HFFc6 (cell line): Measurements from ENCODE around the gene CFAP299. TPM values are rescaled to one million over a fixed set of nuclear protein-coding genes. Genes with fewer than 3 reads are reported as not detected.
A peak's percentile ranks its signal among the peaks of the same experiment; 100 is the strongest.

Experiments used
- DNase-seq: peaks from one replicate; pipeline ENCODE4 v3.0.0-alpha.2; 2018
- H3K27ac Mint-ChIP-seq: 2 replicates; pipeline ENCODE4 v1.8.0; 2020; ENCODE audit warnings: mild to moderate bottlenecking, mixed read lengths
- H3K27me3 Mint-ChIP-seq: 2 replicates; pipeline ENCODE4 v1.8.0; 2021; ENCODE audit warnings: mild to moderate bottlenecking, moderate library complexity, mixed read lengths; ENCODE audit not compliant: insufficient read depth
- H3K36me3 Mint-ChIP-seq: 2 replicates; pipeline ENCODE4 v1.8.0; 2021; ENCODE audit warnings: low read depth, mixed read lengths
- H3K4me1 Mint-ChIP-seq: 2 replicates; pipeline ENCODE4 v1.8.0; 2020; ENCODE audit warnings: low read depth, mixed read lengths
- H3K4me3 Mint-ChIP-seq: 2 replicates; pipeline ENCODE4 v1.8.0; 2020; ENCODE audit warnings: mild to moderate bottlenecking, moderate library complexity, mixed read lengths
- H3K9me3 Mint-ChIP-seq: 2 replicates; pipeline ENCODE4 v1.8.0; 2020; ENCODE audit warnings: mild to moderate bottlenecking, mixed read lengths
- total RNA-seq, 6 experiments: library from RNA; stranded (reverse); fragmentation: NEBNext Ultra II Directional; extraction: Animal tissue kit (Norgen Biotek cat#: 25700); gene quantifications; 2 replicates in 1 of 6; 3 replicates in 5 of 6; pipeline ENCODE4 v1.2.3, GENCODE V29; 2021
- TF ChIP-seq, protein P1 (sequence below): fragments of 200-600 bp; sonication (generic); IDR thresholded peaks from 2 replicates; pipeline ENCODE4 v1.5.0; 2021; ENCODE audit warnings: antibody characterized with exemption, mild to moderate bottlenecking

The CFAP299 gene
- total RNA-seq, 6 experiments from 2014 or later, result 4.8 to 9.0 (median 8.7) TPM

DNA sequence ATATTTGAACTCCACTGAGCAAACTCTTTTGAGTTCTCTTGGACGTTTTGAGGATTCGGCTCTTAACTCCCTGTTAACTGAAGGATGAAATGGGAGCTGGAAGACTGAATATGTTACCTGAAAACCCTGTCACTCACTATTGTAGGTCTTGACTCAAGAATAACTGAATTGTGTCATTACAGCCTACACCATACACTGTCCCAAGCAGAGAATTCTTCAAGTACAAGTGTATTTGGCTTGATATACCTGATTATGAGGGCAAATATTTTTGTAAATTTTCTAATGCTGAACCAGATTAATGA, 276.1 kb downstream of the CFAP299 start:
- no peaks in the 10 kb centered on the region for H3K9me3 Mint-ChIP-seq
- TF ChIP-seq, protein P1, sequence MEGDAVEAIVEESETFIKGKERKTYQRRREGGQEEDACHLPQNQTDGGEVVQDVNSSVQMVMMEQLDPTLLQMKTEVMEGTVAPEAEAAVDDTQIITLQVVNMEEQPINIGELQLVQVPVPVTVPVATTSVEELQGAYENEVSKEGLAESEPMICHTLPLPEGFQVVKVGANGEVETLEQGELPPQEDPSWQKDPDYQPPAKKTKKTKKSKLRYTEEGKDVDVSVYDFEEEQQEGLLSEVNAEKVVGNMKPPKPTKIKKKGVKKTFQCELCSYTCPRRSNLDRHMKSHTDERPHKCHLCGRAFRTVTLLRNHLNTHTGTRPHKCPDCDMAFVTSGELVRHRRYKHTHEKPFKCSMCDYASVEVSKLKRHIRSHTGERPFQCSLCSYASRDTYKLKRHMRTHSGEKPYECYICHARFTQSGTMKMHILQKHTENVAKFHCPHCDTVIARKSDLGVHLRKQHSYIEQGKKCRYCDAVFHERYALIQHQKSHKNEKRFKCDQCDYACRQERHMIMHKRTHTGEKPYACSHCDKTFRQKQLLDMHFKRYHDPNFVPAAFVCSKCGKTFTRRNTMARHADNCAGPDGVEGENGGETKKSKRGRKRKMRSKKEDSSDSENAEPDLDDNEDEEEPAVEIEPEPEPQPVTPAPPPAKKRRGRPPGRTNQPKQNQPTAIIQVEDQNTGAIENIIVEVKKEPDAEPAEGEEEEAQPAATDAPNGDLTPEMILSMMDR, result no peak

GRCh38 chr4:80613470-80613869, 277.9 kb downstream of the CFAP299 start:
- H3K4me3 Mint-ChIP-seq, result no peak overlapping the region
- H3K4me1 Mint-ChIP-seq, result peaks cover 19% of the 10 kb centered on the region
- TF ChIP-seq, protein P1, result no peak
- no peak overlapping the region for H3K27ac Mint-ChIP-seq
- H3K36me3 Mint-ChIP-seq, result no peaks in the 10 kb centered on the region; the same call in 1 of the 2 replicates
- no peaks in the 10 kb centered on the region for H3K27me3 Mint-ChIP-seq
- no peak for DNase-seq
- no peaks in the 10 kb centered on the region for H3K9me3 Mint-ChIP-seq

More for the DNA sequence above, 276.1 kb downstream of the CFAP299 start:
- Mint-ChIP-seq H3K4me1 (peaks cover 34% of the 10 kb centered on the region), H3K4me3 (no peak overlapping the region), H3K27ac (no peak overlapping the region), H3K27me3 (no peaks in the 10 kb centered on the region; the same call in 1 of the 2 replicates), H3K36me3 (no peaks in the 10 kb centered on the region; the same call in 1 of the 2 replicates)
- no peak for DNase-seq

DNA sequence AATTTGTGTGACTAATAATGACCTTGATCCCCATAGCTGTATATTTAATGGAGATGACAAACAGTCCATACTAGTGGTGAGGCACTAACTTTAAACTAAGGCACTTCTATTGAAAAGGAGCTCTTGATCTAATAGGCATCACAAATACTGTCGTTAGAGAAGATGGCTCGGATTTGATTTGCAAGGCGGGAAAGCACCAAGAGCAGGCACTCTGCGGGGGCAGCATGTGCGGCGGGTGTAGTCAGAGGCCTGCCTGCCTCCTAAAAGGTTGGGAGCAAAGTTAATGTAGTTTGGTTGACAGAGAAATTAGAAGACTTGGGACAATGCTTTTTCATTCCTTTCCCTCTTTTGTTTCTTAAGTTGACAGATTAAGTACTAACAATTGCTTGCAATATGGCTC, 278.8 kb downstream of the CFAP299 start:
- DNase-seq, result no peak
- Mint-ChIP-seq H3K27ac (no peak overlapping the region), H3K9me3 (no peaks in the 10 kb centered on the region), H3K36me3 (no peaks in the 10 kb centered on the region; the same call in 1 of the 2 replicates), H3K4me1 (peaks cover 14% of the 10 kb centered on the region), H3K4me3 (no peak overlapping the region), H3K27me3 (no peaks in the 10 kb centered on the region)
- TF ChIP-seq, protein P1, result no peak

GRCh38 chr4:80615099-80615498, 279.6 kb downstream of the CFAP299 start:
- no peak overlapping the region for H3K27ac Mint-ChIP-seq
- H3K4me3 Mint-ChIP-seq, result no peak overlapping the region
- H3K36me3 Mint-ChIP-seq, result no peaks in the 10 kb centered on the region; the same call in 1 of the 2 replicates
- TF ChIP-seq, protein P1, result no peak
- H3K4me1 Mint-ChIP-seq, result peaks cover 13% of the 10 kb centered on the region
- no peaks in the 10 kb centered on the region for H3K9me3 Mint-ChIP-seq
- DNase-seq, result no peak
- H3K27me3 Mint-ChIP-seq, result no peaks in the 10 kb centered on the region

- Mint-ChIP-seq H3K36me3 (peaks cover 14% of the 10 kb centered on the region), H3K4me3 (no peak overlapping the region), H3K9me3 (peaks cover 7% of the 10 kb centered on the region), H3K27me3 (no peaks in the 10 kb centered on the region; the same call in 1 of the 2 replicates), H3K4me1 (no peaks in the 10 kb centered on the region), H3K27ac (no peak overlapping the region)
- TF ChIP-seq, protein P1, result peak; percentile 78
- DNase-seq, result peak; percentile 9
These were observed 283.6 kb downstream of the CFAP299 start for GRCh38 chr4:80619070-80619674.
